Astrocyte of the cerebellum (primary cell): Measurements from ENCODE around the gene THADA.

Experiments used
- DNase-seq: peaks from one replicate; pipeline ENCODE4 v3.0.0-alpha.2; 2011; ENCODE audit warnings: low read depth
- H3K4me3 ChIP-seq: 2 replicates; pipeline ENCODE4 v1.5.1; 2011; ENCODE audit warnings: mild to moderate bottlenecking, low read depth, low read length, moderate library complexity
- CTCF ChIP-seq: IDR thresholded peaks from 2 replicates; pipeline ENCODE4 v1.5.1; 2012; ENCODE audit warnings: low read length, low read depth, moderate library complexity, mild to moderate bottlenecking; ENCODE audit errors: missing control alignments
- in situ Hi-C: cut with HindIII; loops from 2 replicates; pipeline ENCODE4 v1.10.0; 2017; ENCODE audit warnings: low sequenced_read_pairs

THADA gene

GRCh38 chr2:43345391-43345813 is 250.4 kb downstream of the THADA start:
- peak; percentile 29 for TF ChIP-seq CTCF
- in situ Hi-C loops = no loop called here
- DNase-seq = peak; percentile 71
- no peak overlapping the region for H3K4me3 ChIP-seq

GRCh38 chr2:43344868-43345373 is 250.9 kb downstream of the THADA start:
- no peak for DNase-seq
- in situ Hi-C loops = no loop called here
- no peak overlapping the region for H3K4me3 ChIP-seq
- no peak for TF ChIP-seq CTCF

GRCh38 chr2:43343573-43344304 is 252.1 kb downstream of the THADA start:
- in situ Hi-C loops = no loop called here
- TF ChIP-seq CTCF = no peak
- DNase-seq = peak; percentile 95
- no peak overlapping the region for H3K4me3 ChIP-seq

GRCh38 chr2:43341959-43342757 is 253.7 kb downstream of the THADA start:
- no peak overlapping the region for H3K4me3 ChIP-seq
- no peak for TF ChIP-seq CTCF
- in situ Hi-C loops = no loop called here
- no peak for DNase-seq

GRCh38 chr2:43340945-43341356 is 254.9 kb downstream of the THADA start:
- H3K4me3 ChIP-seq = no peak overlapping the region
- TF ChIP-seq CTCF = no peak
- DNase-seq = no peak
- in situ Hi-C loops = no loop called here

DNA sequence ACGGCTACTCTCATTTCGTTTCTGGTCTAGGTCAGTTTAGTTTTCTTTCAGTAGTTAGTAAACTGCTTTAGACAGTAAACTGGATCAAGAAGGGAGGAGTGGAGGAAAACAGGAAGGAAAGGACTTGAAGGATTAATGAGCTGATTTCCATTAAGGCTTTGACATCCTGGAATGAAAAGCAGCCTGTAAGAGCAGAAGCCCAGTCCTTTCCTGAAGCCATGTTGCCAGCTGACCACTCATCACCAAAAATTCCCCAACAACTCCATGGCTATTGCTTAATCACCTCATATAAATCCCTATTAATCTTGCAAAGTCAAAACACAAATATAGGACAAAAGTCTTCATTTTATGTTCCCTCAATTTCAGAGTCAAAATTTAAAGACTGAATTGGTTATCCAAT is 255.8 kb downstream of the THADA start:
- H3K4me3 ChIP-seq = no peak overlapping the region

More for the DNA sequence above, 255.8 kb downstream of the THADA start:
- DNase-seq = no peak
- TF ChIP-seq CTCF = no peak
- in situ Hi-C loops = no loop called here
